Measurements from ENCODE around the gene RHBDD1. TPM values are rescaled to one million over a fixed set of nuclear protein-coding genes. Genes with fewer than 3 reads are reported as not detected.

The RHBDD1 gene
- total RNA-seq, 1 experiment from 2014 or later, result 47.7 TPM

- no peak for DNase-seq (ENCODE audit: extremely low read depth, low read depth)
Observed at GRCh38 chr2:226909836-226910235, 74.0 kb downstream of the RHBDD1 start.

GRCh38 chr2:226910384-226910783 lies 74.5 kb downstream of the RHBDD1 start:
- DNase-seq (ENCODE audit: extremely low read depth, low read depth), result no peak

- DNase-seq (ENCODE audit: extremely low read depth, low read depth), result no peak
Observed at GRCh38 chr2:226911932-226912331, 76.1 kb downstream of the RHBDD1 start.

GRCh38 chr2:226913641-226914040 lies 77.8 kb downstream of the RHBDD1 start:
- DNase-seq (ENCODE audit: extremely low read depth, low read depth), result no peak

- DNase-seq (ENCODE audit: extremely low read depth, low read depth), result no peak
Observed at GRCh38 chr2:226915846-226916360, 80.0 kb downstream of the RHBDD1 start.

- no peak for DNase-seq (ENCODE audit: extremely low read depth, low read depth)
Observed at GRCh38 chr2:226916669-226917068, 80.8 kb downstream of the RHBDD1 start.

- no peak for DNase-seq (ENCODE audit: extremely low read depth, low read depth)
Observed at GRCh38 chr2:226932443-226932842, 96.6 kb downstream of the RHBDD1 start.

- no peak for DNase-seq (ENCODE audit: extremely low read depth, low read depth)
Observed at GRCh38 chr2:226934546-226935201, 98.8 kb downstream of the RHBDD1 start.

- no peak for DNase-seq (ENCODE audit: extremely low read depth, low read depth)
Observed at GRCh38 chr2:226943862-226944620, 108.2 kb downstream of the RHBDD1 start.

GRCh38 chr2:226953206-226953605 lies 117.4 kb downstream of the RHBDD1 start:
- no peak for DNase-seq (ENCODE audit: extremely low read depth, low read depth)

- DNase-seq (ENCODE audit: extremely low read depth, low read depth), result no peak
Observed at GRCh38 chr2:226953826-226954225, 118.0 kb downstream of the RHBDD1 start.

- DNase-seq (ENCODE audit: extremely low read depth, low read depth), result no peak
Observed at GRCh38 chr2:226956659-226957058, 120.8 kb downstream of the RHBDD1 start.

- no peak for DNase-seq (ENCODE audit: extremely low read depth, low read depth)
Observed at GRCh38 chr2:226959418-226959817, 123.6 kb downstream of the RHBDD1 start.

GRCh38 chr2:226962176-226962773 lies 126.4 kb downstream of the RHBDD1 start:
- no peak for DNase-seq (ENCODE audit: extremely low read depth, low read depth)

GRCh38 chr2:226963528-226963927 lies 127.7 kb downstream of the RHBDD1 start:
- DNase-seq (ENCODE audit: extremely low read depth, low read depth), result peak; percentile 21

- no peak for DNase-seq (ENCODE audit: extremely low read depth, low read depth)
Observed at GRCh38 chr2:226965376-226965775, 129.5 kb downstream of the RHBDD1 start.

GRCh38 chr2:226969417-226970080 lies 133.7 kb downstream of the RHBDD1 start:
- no peak for DNase-seq (ENCODE audit: extremely low read depth, low read depth)

- no peak for DNase-seq (ENCODE audit: extremely low read depth, low read depth)
Observed at GRCh38 chr2:226970362-226970761, 134.5 kb downstream of the RHBDD1 start.

GRCh38 chr2:226971084-226971483 lies 135.2 kb downstream of the RHBDD1 start:
- no peak for DNase-seq (ENCODE audit: extremely low read depth, low read depth)

GRCh38 chr2:226971770-226972169 lies 135.9 kb downstream of the RHBDD1 start:
- DNase-seq (ENCODE audit: extremely low read depth, low read depth), result no peak

GRCh38 chr2:226973816-226974215 lies 138.0 kb downstream of the RHBDD1 start:
- no peak for DNase-seq (ENCODE audit: extremely low read depth, low read depth)

Measured in NCI-H460 (cell line).